GM12874 (cell line): Measurements from ENCODE around the gene MET.

ENCODE experiments used
- TF ChIP-seq, protein P1 (sequence below): IDR thresholded peaks from 2 replicates; pipeline ENCODE4 v1.5.1; 2011; ENCODE audit warnings: low read depth, mild to moderate bottlenecking, control low read depth, low read length, moderate library complexity; ENCODE audit not compliant: insufficient read depth

The MET gene

DNA sequence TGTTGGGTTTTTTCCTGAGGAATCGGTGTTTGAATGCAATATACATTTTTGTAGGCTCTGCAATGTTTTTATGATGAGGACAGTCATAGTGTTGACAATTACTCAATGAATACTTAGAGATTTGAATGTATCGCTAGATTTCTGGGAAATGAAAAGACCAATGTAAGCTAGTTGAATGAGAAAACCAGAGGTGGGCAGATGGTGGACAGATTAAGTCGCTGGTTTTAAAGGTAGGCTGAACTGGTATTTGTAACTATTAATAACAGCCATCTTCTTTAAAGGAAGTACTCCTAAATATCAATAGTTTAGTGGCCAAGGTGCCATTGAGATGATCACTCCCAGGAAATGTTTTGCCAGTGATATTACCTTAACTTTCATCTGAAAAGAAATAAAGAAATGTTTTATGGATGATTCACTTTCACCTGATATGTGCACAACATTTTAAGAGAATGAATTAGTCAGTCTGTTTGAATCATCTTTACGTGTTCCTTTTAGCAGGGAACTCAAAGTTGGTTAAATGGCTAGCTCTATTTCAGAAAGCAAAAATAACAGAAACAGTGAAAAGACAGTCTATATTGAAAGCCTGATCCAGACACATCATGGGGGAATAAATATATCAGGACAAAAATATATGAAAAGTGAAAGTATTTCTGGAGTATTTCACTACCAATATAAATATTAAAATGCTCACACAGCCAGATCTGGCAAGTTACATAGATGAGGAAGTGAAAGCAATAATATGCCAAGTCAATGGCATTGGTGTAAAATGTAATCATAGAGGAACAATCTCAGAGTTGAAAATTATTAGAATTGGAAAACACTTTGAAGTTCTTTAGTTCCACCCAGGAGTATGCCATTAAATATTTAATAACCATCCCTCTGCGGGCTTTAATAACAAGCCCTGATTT, 20.7 kb downstream of the MET start:
- TF ChIP-seq, protein P1, sequence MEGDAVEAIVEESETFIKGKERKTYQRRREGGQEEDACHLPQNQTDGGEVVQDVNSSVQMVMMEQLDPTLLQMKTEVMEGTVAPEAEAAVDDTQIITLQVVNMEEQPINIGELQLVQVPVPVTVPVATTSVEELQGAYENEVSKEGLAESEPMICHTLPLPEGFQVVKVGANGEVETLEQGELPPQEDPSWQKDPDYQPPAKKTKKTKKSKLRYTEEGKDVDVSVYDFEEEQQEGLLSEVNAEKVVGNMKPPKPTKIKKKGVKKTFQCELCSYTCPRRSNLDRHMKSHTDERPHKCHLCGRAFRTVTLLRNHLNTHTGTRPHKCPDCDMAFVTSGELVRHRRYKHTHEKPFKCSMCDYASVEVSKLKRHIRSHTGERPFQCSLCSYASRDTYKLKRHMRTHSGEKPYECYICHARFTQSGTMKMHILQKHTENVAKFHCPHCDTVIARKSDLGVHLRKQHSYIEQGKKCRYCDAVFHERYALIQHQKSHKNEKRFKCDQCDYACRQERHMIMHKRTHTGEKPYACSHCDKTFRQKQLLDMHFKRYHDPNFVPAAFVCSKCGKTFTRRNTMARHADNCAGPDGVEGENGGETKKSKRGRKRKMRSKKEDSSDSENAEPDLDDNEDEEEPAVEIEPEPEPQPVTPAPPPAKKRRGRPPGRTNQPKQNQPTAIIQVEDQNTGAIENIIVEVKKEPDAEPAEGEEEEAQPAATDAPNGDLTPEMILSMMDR: no peak

DNA sequence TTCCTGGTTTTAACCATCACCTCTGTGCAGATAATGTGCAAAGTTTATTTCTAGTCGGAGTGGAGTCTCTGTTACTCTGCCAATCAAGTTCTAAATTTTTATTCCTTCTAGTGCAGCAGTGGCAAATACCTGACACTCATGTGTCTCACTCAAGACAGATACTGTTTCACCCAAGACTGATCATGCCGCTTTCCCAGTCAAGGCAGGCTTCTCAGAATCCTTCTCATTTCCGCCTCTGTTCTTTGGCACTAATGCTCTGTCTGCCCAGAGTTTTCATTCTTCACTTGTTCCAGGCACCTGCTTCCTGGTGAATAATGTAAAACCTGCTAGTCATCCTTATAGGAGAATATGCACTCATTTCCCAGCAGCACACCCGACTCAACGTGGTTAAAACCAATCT, 24.7 kb downstream of the MET start:
- TF ChIP-seq, protein P1: no peak

DNA sequence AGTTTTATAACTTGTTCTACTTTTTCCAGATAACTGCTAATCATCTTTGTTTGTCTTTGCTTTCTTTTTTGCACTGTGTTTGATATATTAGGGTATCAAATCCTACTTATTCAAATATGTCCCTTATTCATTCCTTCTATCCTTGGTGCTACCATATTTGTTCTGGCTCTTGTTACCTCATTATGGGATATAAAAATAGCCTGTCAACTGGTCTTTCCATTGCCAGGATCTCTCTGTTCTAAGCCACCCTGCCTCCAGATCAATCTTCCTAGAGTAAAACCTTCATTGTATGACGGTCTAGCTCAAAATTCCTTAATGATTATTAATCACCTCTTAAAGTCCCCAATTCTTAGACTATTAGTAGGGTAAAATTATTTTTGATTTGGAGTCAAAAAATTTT, 25.2 kb downstream of the MET start:
- TF ChIP-seq, protein P1: no peak

- TF ChIP-seq, protein P1: no peak
These were observed 25.8 kb downstream of the MET start for GRCh38 chr7:116697761-116698160.

GRCh38 chr7:116698396-116698795, 26.4 kb downstream of the MET start:
- TF ChIP-seq, protein P1: no peak

DNA sequence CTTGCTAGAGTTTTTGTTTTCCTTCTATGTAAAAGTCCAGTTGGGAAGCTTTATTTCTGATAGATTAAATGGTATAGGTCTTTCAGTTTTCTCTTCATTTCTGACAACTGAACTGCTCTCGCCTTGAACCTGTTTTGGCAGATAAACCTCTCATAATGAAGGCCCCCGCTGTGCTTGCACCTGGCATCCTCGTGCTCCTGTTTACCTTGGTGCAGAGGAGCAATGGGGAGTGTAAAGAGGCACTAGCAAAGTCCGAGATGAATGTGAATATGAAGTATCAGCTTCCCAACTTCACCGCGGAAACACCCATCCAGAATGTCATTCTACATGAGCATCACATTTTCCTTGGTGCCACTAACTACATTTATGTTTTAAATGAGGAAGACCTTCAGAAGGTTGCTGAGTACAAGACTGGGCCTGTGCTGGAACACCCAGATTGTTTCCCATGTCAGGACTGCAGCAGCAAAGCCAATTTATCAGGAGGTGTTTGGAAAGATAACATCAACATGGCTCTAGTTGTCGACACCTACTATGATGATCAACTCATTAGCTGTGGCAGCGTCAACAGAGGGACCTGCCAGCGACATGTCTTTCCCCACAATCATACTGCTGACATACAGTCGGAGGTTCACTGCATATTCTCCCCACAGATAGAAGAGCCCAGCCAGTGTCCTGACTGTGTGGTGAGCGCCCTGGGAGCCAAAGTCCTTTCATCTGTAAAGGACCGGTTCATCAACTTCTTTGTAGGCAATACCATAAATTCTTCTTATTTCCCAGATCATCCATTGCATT, 27.1 kb downstream of the MET start:
- TF ChIP-seq, protein P1: no peak

GRCh38 chr7:116699722-116700120, 27.7 kb downstream of the MET start:
- TF ChIP-seq, protein P1: no peak
